H9 (cell line): ENCODE data around the gene BTD. TPM values are rescaled to one million over a fixed set of nuclear protein-coding genes. Genes with fewer than 3 reads are reported as not detected.

ENCODE experiments used
- DNase-seq: peaks from one replicate; pipeline ENCODE4 v3.0.0-alpha.2; 2017
- H2AFZ ChIP-seq: one replicate; pipeline ENCODE4 v1.6.1; 2013; ENCODE audit warnings: mild to moderate bottlenecking, low read length, control low read depth, moderate library complexity
- H2AK5ac ChIP-seq: 2 replicates; pipeline ENCODE4 v1.6.1; 2013; ENCODE audit warnings: low read length, control low read depth, mixed read lengths; ENCODE audit not compliant: insufficient read length
- H2BK120ac ChIP-seq: one replicate; pipeline ENCODE4 v1.6.1; 2013; ENCODE audit warnings: low read depth, mild to moderate bottlenecking, low read length, control low read depth, inconsistent platforms; ENCODE audit not compliant: poor library complexity, severe bottlenecking
- H2BK12ac ChIP-seq: 2 replicates; pipeline ENCODE4 v1.6.1; 2013; ENCODE audit warnings: low read length, control low read depth, mixed read lengths, low read depth; ENCODE audit not compliant: insufficient read length
- H2BK15ac ChIP-seq: 2 replicates; pipeline ENCODE4 v1.6.1; 2013; ENCODE audit warnings: low read depth, low read length, control low read depth
- H2BK20ac ChIP-seq: one replicate; pipeline ENCODE4 v1.6.1; 2013; ENCODE audit warnings: low read depth, mild to moderate bottlenecking, low read length, control low read depth, inconsistent platforms; ENCODE audit not compliant: poor library complexity, severe bottlenecking
- H2BK5ac ChIP-seq: 2 replicates; pipeline ENCODE4 v1.6.1; 2013; ENCODE audit warnings: low read length, control low read depth, mixed read lengths; ENCODE audit not compliant: insufficient read length
- H3K14ac ChIP-seq: 2 replicates; pipeline ENCODE4 v1.6.1; 2013; ENCODE audit warnings: low read length, control low read depth; ENCODE audit not compliant: insufficient read depth
- H3K18ac ChIP-seq: 2 replicates; pipeline ENCODE4 v1.6.1; 2013; ENCODE audit warnings: low read depth, mild to moderate bottlenecking, mixed read lengths, low read length, control low read depth; ENCODE audit not compliant: insufficient read length
- H3K23ac ChIP-seq: 2 replicates; pipeline ENCODE4 v1.6.1; 2013; ENCODE audit warnings: low read length, control low read depth, mixed read lengths, low read depth; ENCODE audit not compliant: insufficient read length
- H3K23me2 ChIP-seq: 2 replicates; pipeline ENCODE4 v1.6.1; 2013; ENCODE audit warnings: low read depth, mild to moderate bottlenecking, mixed read lengths, low read length, control low read depth; ENCODE audit not compliant: insufficient read length, poor library complexity, severe bottlenecking
- H3K27ac ChIP-seq: 2 replicates; pipeline ENCODE4 v1.5.1; 2013; ENCODE audit warnings: low read length, control low read depth, mixed read lengths, low read depth; ENCODE audit not compliant: insufficient read length
- H3K27me3 ChIP-seq: 2 replicates; pipeline ENCODE4 v1.6.1; 2013; ENCODE audit warnings: low read length, control low read depth, inconsistent platforms; ENCODE audit not compliant: insufficient read depth
- H3K4ac ChIP-seq: 2 replicates; pipeline ENCODE4 v1.6.1; 2013; ENCODE audit warnings: low read depth, mild to moderate bottlenecking, control low read depth, inconsistent platforms, low read length, moderate library complexity
- H3K4me1 ChIP-seq: 2 replicates; pipeline ENCODE4 v1.6.1; 2013; ENCODE audit warnings: low read length, control low read depth, inconsistent platforms; ENCODE audit not compliant: insufficient read depth
- H3K4me2 ChIP-seq: 2 replicates; pipeline ENCODE4 v1.6.1; 2013; ENCODE audit warnings: low read length, control low read depth, mixed read lengths; ENCODE audit not compliant: insufficient read length, insufficient read depth
- H3K56ac ChIP-seq: 2 replicates; pipeline ENCODE4 v1.6.1; 2013; ENCODE audit warnings: low read depth, mild to moderate bottlenecking, mixed read lengths, low read length, control low read depth; ENCODE audit not compliant: insufficient read length
- H3K79me1 ChIP-seq: 2 replicates; pipeline ENCODE4 v1.6.1; 2013; ENCODE audit warnings: low read depth, mild to moderate bottlenecking, moderate library complexity, low read length, control low read depth, inconsistent platforms; ENCODE audit not compliant: insufficient read depth, poor library complexity, severe bottlenecking
- H3K79me2 ChIP-seq: 2 replicates; pipeline ENCODE4 v1.6.1; 2013; ENCODE audit warnings: low read length, control low read depth, inconsistent platforms; ENCODE audit not compliant: insufficient read depth
- H3K9ac ChIP-seq: 2 replicates; pipeline ENCODE4 v1.6.1; 2013; ENCODE audit warnings: low read length, control low read depth, mixed read lengths; ENCODE audit not compliant: insufficient read length; ENCODE audit errors: extremely low read depth
- H3K9me3 ChIP-seq: one replicate; pipeline ENCODE4 v1.6.1; 2013; ENCODE audit warnings: low read depth, low read length, inconsistent platforms; ENCODE audit not compliant: control insufficient read depth
- H3T11ph ChIP-seq: one replicate; pipeline ENCODE4 v1.6.1; 2013; ENCODE audit warnings: mild to moderate bottlenecking, low read length, control low read depth, inconsistent platforms
- H4K20me1 ChIP-seq: one replicate; pipeline ENCODE4 v1.6.1; 2013; ENCODE audit not compliant: control insufficient read depth, insufficient read length, insufficient read depth
- H4K5ac ChIP-seq: 2 replicates; pipeline ENCODE4 v1.6.1; 2013; ENCODE audit warnings: low read depth, mild to moderate bottlenecking, mixed read lengths, low read length, control low read depth; ENCODE audit not compliant: insufficient read length
- H4K8ac ChIP-seq: replicated peaks from 2 replicates; pipeline ENCODE4 v1.6.1; 2013; ENCODE audit warnings: low read length, control low read depth, mixed read lengths, low read depth; ENCODE audit not compliant: insufficient read length
- H4K91ac ChIP-seq: 2 replicates; pipeline ENCODE4 v1.6.1; 2013; ENCODE audit warnings: low read depth, mild to moderate bottlenecking, moderate library complexity, mixed read lengths, low read length, control low read depth; ENCODE audit not compliant: insufficient read length
- H3K27ac Mint-ChIP-seq, 3 experiments: 2 replicates in 2 of 3; 3 replicates in 1 of 3; pipeline ENCODE4 v1.8.0; 2020 to 2021; ENCODE audit warnings: mixed read lengths in 3 of 3, mild to moderate bottlenecking in 1 of 3, moderate library complexity in 1 of 3
- H3K27me3 Mint-ChIP-seq: 2 replicates; pipeline ENCODE4 v1.8.0; 2021; ENCODE audit warnings: low read depth, mild to moderate bottlenecking, moderate library complexity, mixed read lengths
- H3K36me3 Mint-ChIP-seq, 3 experiments: 2 replicates in 2 of 3; 3 replicates in 1 of 3; pipeline ENCODE4 v1.8.0; 2020 to 2021; ENCODE audit warnings: low read depth in 3 of 3, mixed read lengths in 3 of 3; ENCODE audit not compliant: insufficient read depth in 1 of 3
- H3K4me1 Mint-ChIP-seq, 2 experiments: 2 replicates each; pipeline ENCODE4 v1.8.0; 2020; ENCODE audit warnings: mixed read lengths in 2 of 2
- H3K4me3 Mint-ChIP-seq, 2 experiments: 2 replicates in 1 of 2; 3 replicates in 1 of 2; pipeline ENCODE4 v1.8.0; 2020 to 2021; ENCODE audit warnings: mild to moderate bottlenecking in 2 of 2, mixed read lengths in 2 of 2, moderate library complexity in 1 of 2
- H3K9me3 Mint-ChIP-seq, 2 experiments: 2 replicates in 1 of 2; 3 replicates in 1 of 2; pipeline ENCODE4 v1.8.0; 2020; ENCODE audit warnings: mild to moderate bottlenecking in 2 of 2, mixed read lengths in 2 of 2, moderate library complexity in 1 of 2
- CTCF ChIP-seq: fragments of 200-600 bp; sonication (generic); conservative IDR thresholded peaks from 3 replicates; pipeline ENCODE4 v1.8.0; 2021; ENCODE audit warnings: antibody characterized with exemption, mild to moderate bottlenecking
- WGBS: extraction: QIAGEN DNeasy Blood & Tissue Kit; methylation state at CpG from one replicate; pipeline ENCODE4 v1.1.7; 2013; ENCODE audit warnings: missing lambda C conversion rate, low lambda C conversion rate, mixed read lengths; ENCODE audit not compliant: insufficient read length; ENCODE audit errors: extremely low coverage; 5-methylcytosine and 5-hydroxymethylcytosine counted together
- total RNA-seq: library from RNA; stranded (reverse); gene quantifications from 2 replicates; pipeline ENCODE4 v1.2.1, GENCODE V29; 2021

BTD gene
- total RNA-seq, 1 experiment from 2014 or later = 21.5 TPM

DNA sequence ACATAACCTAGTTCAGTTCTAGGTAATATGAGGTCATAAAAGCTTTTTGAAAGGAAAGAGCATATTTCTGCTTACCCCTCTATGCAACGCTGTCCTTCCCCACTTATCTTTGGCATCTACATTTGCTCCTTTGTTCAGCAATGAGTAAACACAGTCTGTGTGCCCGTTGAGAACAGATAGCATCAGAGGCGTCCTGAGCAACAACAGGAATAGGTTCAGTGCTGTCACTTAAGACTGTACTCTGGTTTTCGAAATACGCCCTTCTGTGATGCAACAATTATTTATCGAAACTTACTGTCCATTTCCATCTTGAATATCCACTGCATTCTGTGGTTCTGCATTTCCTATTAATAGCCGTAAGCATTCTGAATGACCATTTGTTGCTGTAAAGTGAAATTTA is 84.4 kb downstream of the BTD start:
- no CpG with 5 or more reads among the region's 7 CpGs for whole genome bisulfite sequencing
- no peaks in the 10 kb centered on the region for H4K20me1 ChIP-seq
- H3K56ac ChIP-seq = no peak overlapping the region
- H3K4me3 Mint-ChIP-seq = no peak overlapping the region
- no peak overlapping the region for H2AFZ ChIP-seq
- H3K23ac ChIP-seq = no peak overlapping the region
- no peak overlapping the region for H2BK5ac ChIP-seq
- no peak overlapping the region for H3K4me2 ChIP-seq
- H3K27me3 ChIP-seq = no peaks in the 10 kb centered on the region
- no peak overlapping the region for H2AK5ac ChIP-seq
- no peaks in the 10 kb centered on the region for H3K23me2 ChIP-seq
- H3K79me2 ChIP-seq = no peaks in the 10 kb centered on the region
- no peak overlapping the region for H4K91ac ChIP-seq
- no peak overlapping the region for H3K4ac ChIP-seq
- H3K4me1 ChIP-seq = no peaks in the 10 kb centered on the region
- H3K14ac ChIP-seq = no peak overlapping the region
- H4K8ac ChIP-seq = no peak overlapping the region
- H3K36me3 Mint-ChIP-seq = peaks cover 15 to 55% (median 33%) of the 10 kb centered on the region in 3 experiments
- no peak overlapping the region for H3K18ac ChIP-seq
- no peaks in the 10 kb centered on the region for H3K9me3 Mint-ChIP-seq
- H3K79me1 ChIP-seq = no peaks in the 10 kb centered on the region
- no peak overlapping the region for H2BK15ac ChIP-seq
- no peaks in the 10 kb centered on the region for H3K27me3 Mint-ChIP-seq
- H2BK20ac ChIP-seq = no peak overlapping the region
- no peak for DNase-seq
- no peak overlapping the region for H3T11ph ChIP-seq
- H3K4me1 Mint-ChIP-seq = no peaks in the 10 kb centered on the region
- H3K27ac ChIP-seq = no peak overlapping the region
- H2BK12ac ChIP-seq = no peak overlapping the region
- no peaks in the 10 kb centered on the region for H3K9me3 ChIP-seq
- H3K27ac Mint-ChIP-seq = no peak overlapping the region
- no peak overlapping the region for H4K5ac ChIP-seq
- H2BK120ac ChIP-seq = no peak overlapping the region
- no peak overlapping the region for H3K9ac ChIP-seq
- TF ChIP-seq CTCF = no peak
